Neural cell (in vitro differentiated cells): Measurements from ENCODE around the gene GJB2. TPM values are rescaled to one million over a fixed set of nuclear protein-coding genes. Genes with fewer than 3 reads are reported as not detected.

Source experiments
- H2AFZ ChIP-seq: fragments of 200-600, 300-800 bp; sonication (generic), shearing (Covaris generic); 2 replicates; pipeline ENCODE4 v1.6.0; 2014; ENCODE audit warnings: low read depth, mild to moderate bottlenecking, antibody characterized with exemption, low read length, moderate library complexity
- H3F3A ChIP-seq: fragments of 200-600 bp; shearing (Covaris generic); 2 replicates; pipeline ENCODE4 v1.6.1; 2016; ENCODE audit warnings: mild to moderate bottlenecking, moderate library complexity, mixed read lengths, antibody characterized with exemption, low read length; ENCODE audit not compliant: insufficient read depth, poor library complexity, severe bottlenecking
- H3K27ac ChIP-seq: fragments of 200-600, 300-800 bp; sonication (generic), shearing (Covaris generic); 2 replicates; pipeline ENCODE4 v1.5.1; 2014; ENCODE audit warnings: mild to moderate bottlenecking, low read length, moderate library complexity
- H3K27me3 ChIP-seq: fragments of 300-800, 200-600 bp; sonication (generic), shearing (Covaris generic); 2 replicates; pipeline ENCODE4 v1.6.0; 2014; ENCODE audit warnings: mild to moderate bottlenecking, low read depth, low read length, moderate library complexity; ENCODE audit not compliant: insufficient read depth
- H3K36me3 ChIP-seq: fragments of 300-800, 200-600 bp; sonication (generic), shearing (Covaris generic); 2 replicates; pipeline ENCODE4 v1.5.1; 2014; ENCODE audit warnings: mild to moderate bottlenecking, antibody characterized with exemption, low read length, moderate library complexity; ENCODE audit not compliant: insufficient read depth
- H3K4me2 ChIP-seq: fragments of 300-800, 200-600 bp; sonication (generic), shearing (Covaris generic); 2 replicates; pipeline ENCODE4 v1.6.0; 2014; ENCODE audit warnings: mild to moderate bottlenecking, low read length
- H3K4me3 ChIP-seq: fragments of 300-800, 200-600 bp; sonication (generic), shearing (Covaris generic); 2 replicates; pipeline ENCODE4 v1.5.1; 2014; ENCODE audit warnings: mild to moderate bottlenecking, low read length, moderate library complexity
- H3K79me2 ChIP-seq: fragments of 200-600 bp; shearing (Covaris generic); replicated peaks from 2 replicates; pipeline ENCODE4 v1.6.0; 2014; ENCODE audit warnings: mild to moderate bottlenecking, low read length, moderate library complexity; ENCODE audit not compliant: insufficient read depth
- H3K9ac ChIP-seq: fragments of 300-800, 200-600 bp; sonication (generic), shearing (Covaris generic); 2 replicates; pipeline ENCODE4 v1.6.1; 2016; ENCODE audit warnings: mild to moderate bottlenecking, low read length, mixed read lengths
- H3K9me2 ChIP-seq: fragments of 200-600 bp; shearing (Covaris generic); 2 replicates; pipeline ENCODE4 v1.6.1; 2016; ENCODE audit warnings: mild to moderate bottlenecking, low read length, mixed read lengths; ENCODE audit not compliant: insufficient read depth
- H3K9me3 ChIP-seq: fragments of 200-600, 300-800 bp; sonication (generic), shearing (Covaris generic); 2 replicates; pipeline ENCODE4 v1.6.1; 2016; ENCODE audit warnings: mild to moderate bottlenecking, mixed run types, low read length, moderate library complexity, mixed read lengths
- H4K20me1 ChIP-seq: fragments of 200-600 bp; shearing (Covaris generic); 2 replicates; pipeline ENCODE4 v1.6.1; 2016; ENCODE audit warnings: mild to moderate bottlenecking, mixed run types; ENCODE audit not compliant: insufficient read depth
- EP300 ChIP-seq: fragments of 450-650 bp; conservative IDR thresholded peaks from 2 replicates; pipeline ENCODE4 v1.6.1; 2014; ENCODE audit warnings: antibody characterized with exemption, mild to moderate bottlenecking, moderate library complexity; ENCODE audit not compliant: poor library complexity, severe bottlenecking
- EZH2 ChIP-seq: fragments of 200-600, 300-800 bp; shearing (Covaris generic), sonication (generic); IDR thresholded peaks from 2 replicates; pipeline ENCODE4 v1.6.1; 2014; ENCODE audit warnings: antibody characterized with exemption, low read length, borderline replicate concordance, mild to moderate bottlenecking; ENCODE audit not compliant: insufficient read depth, poor library complexity, severe bottlenecking
- MXI1 ChIP-seq: fragments of 450-650 bp; conservative IDR thresholded peaks from 2 replicates; pipeline ENCODE4 v1.6.1; 2014; ENCODE audit warnings: antibody characterized with exemption, mild to moderate bottlenecking; ENCODE audit not compliant: poor library complexity, severe bottlenecking
- POLR2AphosphoS5 ChIP-seq: IDR thresholded peaks from 2 replicates; pipeline ENCODE4 v1.6.1; 2012
- RAD21 ChIP-seq: fragments of 450-650 bp; conservative IDR thresholded peaks from 2 replicates; pipeline ENCODE4 v1.6.1; 2014; ENCODE audit warnings: antibody characterized with exemption, mild to moderate bottlenecking, moderate library complexity
- REST ChIP-seq: IDR thresholded peaks from 2 replicates; pipeline ENCODE4 v1.6.1; 2012; ENCODE audit warnings: borderline replicate concordance
- SMC3 ChIP-seq: fragments of 450-650 bp; conservative IDR thresholded peaks from 2 replicates; pipeline ENCODE4 v1.6.1; 2014; ENCODE audit warnings: antibody characterized with exemption, mild to moderate bottlenecking, moderate library complexity; ENCODE audit not compliant: poor library complexity
- TAF1 ChIP-seq: IDR thresholded peaks from 2 replicates; pipeline ENCODE4 v1.6.1; 2012; ENCODE audit warnings: low read depth
- polyA plus RNA-seq: library from polyadenylated mRNA; depleted of rRNA; stranded (reverse); fragments of >200 nt; gene quantifications from 2 replicates; pipeline ENCODE4 v1.2.3, GENCODE V29; 2014
- TF ChIP-seq, protein P1 (sequence below): fragments of 450-650 bp; IDR thresholded peaks from 2 replicates; pipeline ENCODE4 v1.5.1; 2014; ENCODE audit warnings: antibody characterized with exemption, mild to moderate bottlenecking, moderate library complexity; ENCODE audit not compliant: poor library complexity, severe bottlenecking

Gene GJB2
- polyA plus RNA-seq, 1 donor from 2014 or later = not detected

GRCh38 chr13:20170921-20171320 lies 21.8 kb downstream of the GJB2 start:
- H3K36me3 ChIP-seq = no peaks in the 10 kb centered on the region
- no peak for TF ChIP-seq SMC3
- TF ChIP-seq POLR2AphosphoS5 = no peak
- no peak for TF ChIP-seq REST
- TF ChIP-seq RAD21 = no peak
- TF ChIP-seq MXI1 = no peak
- H3F3A ChIP-seq = no peaks in the 10 kb centered on the region
- no peaks in the 10 kb centered on the region for H3K27me3 ChIP-seq
- no peak overlapping the region for H3K27ac ChIP-seq
- no peaks in the 10 kb centered on the region for H4K20me1 ChIP-seq
- no peaks in the 10 kb centered on the region for H3K9me2 ChIP-seq
- no peak overlapping the region for H3K4me2 ChIP-seq
- no peak overlapping the region for H2AFZ ChIP-seq
- no peak overlapping the region for H3K9ac ChIP-seq
- no peaks in the 10 kb centered on the region for H3K79me2 ChIP-seq
- no peak overlapping the region for H3K4me3 ChIP-seq
- H3K9me3 ChIP-seq = no peaks in the 10 kb centered on the region

- no peak overlapping the region for H2AFZ ChIP-seq
- H3K27ac ChIP-seq = no peak overlapping the region
- no peak overlapping the region for H3K4me3 ChIP-seq
- no peaks in the 10 kb centered on the region for H3K9me2 ChIP-seq
- no peak overlapping the region for H3K9ac ChIP-seq
- H3K27me3 ChIP-seq = peaks cover 6% of the 10 kb centered on the region
- no peaks in the 10 kb centered on the region for H3F3A ChIP-seq
- H3K9me3 ChIP-seq = no peaks in the 10 kb centered on the region
- TF ChIP-seq SMC3 (no peak), TAF1 (no peak), RAD21 (no peak), MXI1 (no peak), EP300 (no peak), REST (no peak), EZH2 (no peak), POLR2AphosphoS5 (no peak)
- TF ChIP-seq, protein P1, sequence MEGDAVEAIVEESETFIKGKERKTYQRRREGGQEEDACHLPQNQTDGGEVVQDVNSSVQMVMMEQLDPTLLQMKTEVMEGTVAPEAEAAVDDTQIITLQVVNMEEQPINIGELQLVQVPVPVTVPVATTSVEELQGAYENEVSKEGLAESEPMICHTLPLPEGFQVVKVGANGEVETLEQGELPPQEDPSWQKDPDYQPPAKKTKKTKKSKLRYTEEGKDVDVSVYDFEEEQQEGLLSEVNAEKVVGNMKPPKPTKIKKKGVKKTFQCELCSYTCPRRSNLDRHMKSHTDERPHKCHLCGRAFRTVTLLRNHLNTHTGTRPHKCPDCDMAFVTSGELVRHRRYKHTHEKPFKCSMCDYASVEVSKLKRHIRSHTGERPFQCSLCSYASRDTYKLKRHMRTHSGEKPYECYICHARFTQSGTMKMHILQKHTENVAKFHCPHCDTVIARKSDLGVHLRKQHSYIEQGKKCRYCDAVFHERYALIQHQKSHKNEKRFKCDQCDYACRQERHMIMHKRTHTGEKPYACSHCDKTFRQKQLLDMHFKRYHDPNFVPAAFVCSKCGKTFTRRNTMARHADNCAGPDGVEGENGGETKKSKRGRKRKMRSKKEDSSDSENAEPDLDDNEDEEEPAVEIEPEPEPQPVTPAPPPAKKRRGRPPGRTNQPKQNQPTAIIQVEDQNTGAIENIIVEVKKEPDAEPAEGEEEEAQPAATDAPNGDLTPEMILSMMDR = no peak
- H3K4me2 ChIP-seq = no peak overlapping the region
- H3K36me3 ChIP-seq = no peaks in the 10 kb centered on the region
- H4K20me1 ChIP-seq = no peaks in the 10 kb centered on the region
- no peaks in the 10 kb centered on the region for H3K79me2 ChIP-seq
These were observed 24.3 kb downstream of the GJB2 start for GRCh38 chr13:20168396-20168795.
